HG02798 (cell line): Measurements from ENCODE around the gene FUT3.
"Not testable (repeated sequence)": the region's sequence is repeated elsewhere in the genome, so short reads cannot be mapped to it uniquely, and the experiment has no call there.

ENCODE experiments used
- ATAC-seq: cut with Tn5 transposase; IDR thresholded peaks from one replicate; pipeline ENCODE4 v1.9.1; 2021; ENCODE audit warnings: mild to moderate bottlenecking; ENCODE audit not compliant: unreplicated experiment, poor library complexity

Gene FUT3

DNA sequence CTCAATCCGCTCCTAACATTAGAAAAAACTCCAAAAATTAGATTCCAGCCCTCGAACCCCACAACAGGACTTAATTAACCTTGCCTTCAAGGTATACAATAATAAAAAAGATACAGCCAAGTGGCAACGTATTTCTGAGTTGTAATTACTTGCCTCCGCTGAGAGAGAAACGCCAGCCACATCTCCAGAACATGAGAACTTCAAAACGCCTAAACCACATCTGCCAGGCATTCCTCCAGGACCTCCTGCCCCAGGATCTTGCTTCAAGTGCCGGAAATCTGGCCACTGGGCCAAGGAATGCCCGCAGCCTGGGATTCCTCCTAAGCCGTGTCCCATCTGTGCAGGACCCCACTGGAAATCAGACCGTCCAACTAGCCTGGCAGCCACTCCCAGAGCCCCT, 2.9 kb upstream of the FUT3 start:
- ATAC-seq = not testable (repeated sequence)

DNA sequence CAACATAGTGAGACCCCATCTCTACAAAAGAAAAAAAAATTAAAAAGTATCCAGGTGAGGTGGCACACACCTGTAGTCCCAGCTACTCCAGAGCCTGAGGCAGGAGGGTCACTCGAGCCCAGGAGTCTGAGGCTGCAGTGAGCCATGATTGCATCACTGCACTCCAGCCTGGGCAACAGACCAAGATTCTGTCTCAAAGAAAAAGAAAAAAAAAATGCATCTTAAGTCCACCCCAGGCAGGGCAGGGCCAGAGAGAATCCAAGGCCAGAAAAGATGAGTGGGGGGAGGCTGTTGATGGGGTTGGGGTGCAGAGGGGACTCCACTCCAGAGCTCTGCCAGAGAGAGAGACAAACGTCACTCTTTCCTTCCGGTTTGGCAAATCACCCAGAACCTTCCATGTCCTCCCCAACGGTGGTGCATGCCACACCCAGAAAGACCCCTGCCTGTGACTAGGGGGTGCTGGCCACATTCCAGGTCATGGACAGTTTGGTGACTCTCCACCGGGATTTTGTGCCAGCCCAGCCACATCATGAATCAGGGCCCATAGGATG, 431 bp downstream of the FUT3 start:
- no peak for ATAC-seq

DNA sequence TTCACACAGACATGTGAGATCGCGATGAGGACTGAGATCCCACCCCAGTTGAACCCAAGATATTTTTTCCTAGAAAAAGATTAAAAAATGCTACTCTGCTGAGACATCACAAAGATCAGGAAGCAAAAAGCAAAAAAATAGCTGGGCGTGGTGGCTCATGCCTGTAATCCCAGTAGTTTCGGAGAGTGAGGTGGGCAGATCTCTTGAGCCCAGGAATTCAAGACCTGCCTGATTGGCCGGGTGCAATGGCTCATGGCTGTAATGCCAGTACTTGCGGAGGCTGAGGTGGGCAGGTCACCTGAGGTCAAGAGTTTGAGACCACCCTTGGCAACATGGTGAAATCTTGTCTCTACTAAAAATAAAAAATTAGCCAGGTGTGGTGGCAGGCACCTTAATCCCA, 1.1 kb downstream of the FUT3 start:
- no peak for ATAC-seq

DNA sequence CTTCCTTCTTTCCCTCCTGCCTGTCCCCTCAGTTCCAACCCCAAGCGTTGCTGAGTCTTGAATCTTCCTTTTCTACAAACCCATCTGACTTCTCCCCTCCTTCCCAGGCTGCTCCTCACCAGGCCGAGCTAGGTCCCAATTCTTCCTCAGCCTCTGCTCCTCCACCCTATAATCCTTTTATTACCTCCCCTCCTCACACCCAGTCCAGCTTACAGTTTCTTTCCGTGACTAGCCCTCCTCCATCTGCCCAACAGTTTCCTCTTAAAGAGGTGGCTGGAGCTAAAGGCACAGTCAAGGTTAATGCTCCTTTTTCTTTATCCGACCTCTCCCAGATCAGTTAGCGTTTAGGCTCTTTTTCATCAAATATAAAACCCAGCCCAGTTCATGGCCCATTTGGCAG, 2.6 kb downstream of the FUT3 start:
- not testable (repeated sequence) for ATAC-seq

DNA sequence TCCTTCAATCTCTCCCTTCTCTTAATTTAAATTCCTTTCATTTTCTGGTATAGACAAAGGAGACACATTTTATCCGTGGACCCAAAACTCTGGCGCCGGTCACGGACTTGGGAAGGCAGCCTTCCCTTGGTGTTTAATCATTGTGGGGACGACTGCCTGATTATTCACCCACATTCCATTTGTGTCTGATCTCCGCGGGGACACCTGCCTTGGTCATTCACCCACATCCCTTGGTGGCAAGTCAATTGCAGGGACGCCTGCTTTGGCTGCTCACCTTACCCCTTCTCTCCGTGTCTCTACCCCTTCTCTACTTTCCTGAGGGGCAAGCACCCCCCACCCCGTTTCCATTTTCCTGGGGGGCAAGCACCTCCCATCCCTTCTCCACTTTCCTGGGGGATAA, 3.4 kb downstream of the FUT3 start:
- ATAC-seq = not testable (repeated sequence)

DNA sequence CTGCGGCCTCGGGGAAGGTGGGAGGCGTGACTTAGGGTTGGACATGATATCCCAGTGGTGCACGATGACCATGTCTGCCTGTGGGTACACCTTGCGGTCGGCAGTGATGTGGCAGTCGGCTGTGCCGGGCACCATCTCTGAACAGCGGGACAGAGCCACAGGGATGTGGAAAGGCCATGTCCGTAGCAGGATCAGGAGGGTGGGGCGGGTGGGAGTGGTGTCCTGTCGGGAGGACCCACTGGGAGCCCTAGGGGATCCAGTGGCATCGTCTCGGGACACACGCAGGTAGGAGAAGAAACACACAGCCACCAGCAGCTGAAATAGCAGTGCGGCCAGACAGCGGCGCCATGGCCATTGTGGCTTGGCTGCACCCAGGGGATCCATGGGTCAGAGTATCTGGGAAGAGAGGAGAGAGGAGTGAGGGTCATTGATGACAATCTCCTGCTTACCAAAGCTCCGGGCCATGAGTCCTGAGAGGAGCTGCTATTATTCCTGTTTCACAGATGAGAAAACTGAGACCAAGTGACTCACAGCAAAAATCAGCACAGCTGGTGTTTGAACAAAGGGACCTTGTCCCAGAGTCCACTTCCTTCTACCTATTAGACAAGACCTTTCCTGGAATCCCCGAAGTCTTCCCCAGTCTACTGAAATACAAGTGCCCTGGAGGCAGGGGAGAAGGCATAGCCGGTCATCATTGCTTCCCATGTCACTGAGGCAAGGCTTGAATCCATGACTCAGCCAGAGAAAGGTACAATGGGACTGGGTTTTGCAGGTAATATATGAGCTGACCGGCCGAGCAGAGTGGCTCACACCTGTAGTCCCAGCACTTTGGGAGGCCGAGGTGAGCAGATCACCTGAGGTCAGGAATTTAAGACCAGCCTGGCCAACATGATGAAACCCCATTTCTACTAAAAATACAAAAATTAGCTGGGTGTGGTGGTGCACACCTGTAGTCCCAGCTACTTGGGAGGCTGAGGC, 6.5 kb downstream of the FUT3 start:
- ATAC-seq = no peak

DNA sequence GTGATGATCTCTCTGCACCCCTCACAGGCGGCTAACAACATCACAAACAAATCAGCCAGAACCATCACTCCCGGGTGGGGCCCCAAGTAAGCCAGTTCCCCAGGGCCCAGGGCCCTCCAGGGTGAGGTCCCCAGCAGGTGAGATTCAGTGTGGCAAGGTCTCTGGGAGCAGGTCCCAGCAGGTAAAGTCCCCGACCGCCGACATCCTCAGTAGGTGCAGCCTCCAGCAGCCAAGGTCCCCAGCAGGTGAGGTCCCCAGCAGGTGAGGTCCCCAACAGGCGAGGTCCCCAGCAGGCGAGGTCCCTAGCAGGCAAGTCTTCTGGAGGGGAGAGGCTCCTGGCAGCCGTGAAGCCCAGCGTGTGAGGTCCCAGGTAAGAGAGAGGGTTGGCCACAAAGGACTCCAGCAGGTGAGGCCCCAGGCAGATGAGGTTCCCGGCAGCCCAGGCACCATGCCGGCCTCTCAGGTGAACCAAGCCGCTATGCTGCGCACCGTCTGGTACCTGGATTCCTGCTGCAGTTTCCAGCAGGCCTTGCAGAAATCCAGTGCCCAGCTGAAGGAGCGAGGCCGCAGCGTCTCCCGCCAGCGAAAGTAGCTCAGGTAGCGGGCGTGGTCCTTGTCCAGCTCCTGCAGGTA, 7.8 kb downstream of the FUT3 start:
- ATAC-seq = no peak

DNA sequence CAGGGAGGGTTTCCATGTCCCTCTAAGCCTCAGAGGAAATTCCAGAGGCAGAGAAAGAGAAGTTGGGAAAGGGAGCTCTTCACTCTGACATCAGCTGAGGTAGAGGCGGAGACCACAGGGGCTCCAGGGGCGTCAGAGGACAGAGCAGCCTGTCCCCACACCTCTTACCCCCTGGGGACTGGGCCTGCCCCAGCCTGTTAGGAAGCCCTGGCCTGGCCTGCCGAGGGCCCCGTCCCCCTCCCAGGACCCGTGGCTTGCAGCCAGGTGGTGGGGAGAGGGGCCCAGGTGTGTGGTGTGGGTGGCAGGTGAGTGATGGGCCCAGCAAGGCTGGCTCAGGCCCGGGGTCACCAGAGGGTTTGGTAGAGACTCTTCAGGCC, 9.5 kb downstream of the FUT3 start:
- ATAC-seq = not testable (repeated sequence)

DNA sequence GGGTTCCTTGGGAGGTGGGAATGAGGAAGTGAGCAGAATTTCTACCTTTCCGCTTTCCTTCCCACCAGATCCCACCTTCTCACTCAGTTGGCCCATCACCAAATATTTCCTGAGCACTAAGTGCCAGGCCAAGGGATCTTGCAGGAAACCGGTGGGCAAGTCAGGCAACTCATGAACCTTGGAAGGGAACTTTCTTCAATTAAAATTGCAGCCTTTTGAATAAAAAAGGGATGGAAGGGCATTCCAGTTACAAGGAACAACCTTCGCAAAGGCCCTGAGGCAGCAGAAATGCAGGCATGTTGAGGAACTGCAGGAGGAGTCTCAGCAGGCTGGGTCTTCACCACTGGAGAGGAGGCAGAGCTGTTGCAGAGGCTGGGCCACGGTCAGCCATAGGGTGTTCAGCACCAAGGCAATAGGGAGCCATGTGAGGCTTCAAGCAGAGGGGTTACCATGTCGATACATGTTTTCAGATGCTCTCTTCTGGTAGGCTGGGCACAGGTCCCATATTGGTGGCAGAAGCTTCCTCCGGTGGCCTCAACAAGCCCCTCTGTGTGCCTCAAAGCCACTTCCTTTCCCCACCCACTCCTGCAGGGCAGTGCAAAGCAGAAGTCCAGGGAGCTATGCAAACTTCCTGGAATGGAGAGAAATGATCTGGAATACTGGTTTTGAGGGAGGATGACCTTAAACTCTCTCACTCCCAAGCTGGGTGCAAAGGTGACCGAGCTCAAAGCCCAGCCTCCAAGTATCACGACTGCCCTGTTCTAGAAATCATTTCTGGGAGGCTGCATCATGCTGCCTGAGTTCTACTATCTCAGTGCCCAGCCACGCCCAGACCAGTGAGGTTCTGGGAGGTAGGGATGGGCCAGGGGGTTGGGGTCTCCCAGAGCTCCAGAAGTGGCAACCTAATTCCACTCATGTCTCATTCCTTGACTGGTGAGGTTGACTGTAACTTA, 11.9 kb downstream of the FUT3 start, which contains the start of gene FUT6:
TSS of gene FUT6 (minus strand) at position 638 of the 953 bp plus-strand sequence. CDS start 7,135 bp downstream, outside the sequence.
- ATAC-seq = no peak

DNA sequence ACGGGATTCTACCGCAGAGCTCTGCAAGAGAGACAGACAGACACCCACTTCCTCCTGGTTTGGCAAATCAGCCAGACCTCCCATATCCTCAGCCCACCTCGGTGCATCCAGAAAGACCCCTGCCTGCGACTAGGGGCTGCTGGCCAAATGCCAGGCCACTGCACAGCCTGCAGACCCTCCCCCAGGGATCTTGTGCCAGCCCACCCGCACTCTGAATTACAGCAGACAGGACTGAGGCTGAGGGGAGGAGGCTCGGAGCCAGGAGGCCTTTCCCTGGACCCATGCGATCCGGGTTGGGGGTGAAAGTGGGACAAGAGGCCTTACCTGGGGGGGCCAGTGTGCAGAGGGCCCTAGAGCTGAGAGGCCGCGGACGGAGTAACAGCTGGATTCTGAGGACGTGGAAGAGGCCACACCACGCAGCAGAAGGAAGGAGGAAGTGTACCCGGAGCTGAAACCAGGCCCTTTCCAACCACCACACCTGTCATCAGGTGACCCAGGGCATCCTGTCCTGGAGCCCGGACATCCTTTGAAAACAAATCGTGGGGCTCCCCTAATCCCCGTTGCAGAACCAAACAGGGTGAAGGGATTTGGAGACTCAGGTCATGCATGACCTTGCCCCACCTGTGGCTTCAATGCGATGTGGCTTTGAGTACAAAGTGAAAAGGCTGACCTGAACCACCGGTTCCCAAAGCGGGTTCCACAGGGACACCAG, 12.7 kb downstream of the FUT3 start:
- no peak for ATAC-seq

DNA sequence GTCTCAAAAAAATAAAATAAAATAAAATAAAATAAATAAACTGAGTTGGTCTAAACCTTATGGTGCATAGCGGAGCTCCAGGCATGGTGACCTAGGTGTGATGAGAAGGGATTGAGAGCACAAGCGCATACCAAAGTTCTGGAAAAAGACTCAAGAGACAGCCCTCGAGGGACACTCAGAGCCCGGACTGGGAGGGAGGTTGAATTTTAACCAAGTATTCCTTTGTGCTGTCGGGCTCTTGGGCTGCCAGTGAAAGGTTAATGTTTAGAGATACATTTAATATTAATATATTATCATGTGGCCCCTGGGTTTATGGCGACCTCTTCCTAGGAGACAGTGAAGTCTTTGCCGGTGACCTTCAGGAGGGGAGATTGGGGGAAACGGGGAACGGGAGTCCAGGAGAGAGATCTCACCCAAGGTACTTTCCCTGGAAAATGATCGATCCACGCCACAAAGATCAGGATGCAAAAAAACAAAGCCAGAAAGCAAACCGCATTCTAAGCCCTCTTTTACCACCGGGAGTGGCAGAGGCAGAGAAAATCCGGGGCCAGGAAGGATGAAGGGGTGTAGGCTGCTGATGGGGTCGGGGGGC, 13.4 kb downstream of the FUT3 start:
- no peak for ATAC-seq

DNA sequence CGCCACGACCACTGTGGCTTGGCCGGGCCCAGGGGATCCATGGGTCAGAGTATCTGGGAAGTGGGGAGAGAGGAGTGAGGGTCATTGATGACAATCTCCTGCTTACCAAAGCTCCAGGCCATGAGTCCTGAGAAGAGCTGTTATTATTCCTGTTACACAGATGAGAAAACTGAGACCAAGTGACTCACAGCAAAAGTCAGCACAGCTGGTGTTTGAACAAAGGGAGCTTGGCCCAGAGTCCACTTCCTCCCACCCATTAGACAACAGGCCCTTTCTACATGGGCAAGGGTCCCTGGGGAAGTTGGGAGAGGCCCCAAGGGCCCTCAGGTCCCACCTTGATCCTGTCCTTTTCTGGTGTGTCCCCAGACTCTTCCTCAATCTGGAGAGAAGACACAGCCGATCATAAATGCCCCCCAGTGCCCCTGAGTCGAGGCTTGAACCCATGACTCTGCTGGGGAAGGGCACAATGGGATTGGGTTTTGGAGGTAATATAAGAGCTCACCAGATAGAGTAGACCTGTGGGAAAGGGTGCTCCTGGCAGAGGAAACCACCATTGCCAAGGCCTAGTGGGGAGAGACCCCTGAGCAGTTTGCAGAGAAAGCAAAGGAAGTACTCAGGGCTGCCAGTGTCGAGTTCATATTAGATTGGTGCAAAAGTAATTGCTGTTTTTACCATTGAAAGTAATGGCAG, 18.6 kb downstream of the FUT3 start:
- ATAC-seq = no peak

DNA sequence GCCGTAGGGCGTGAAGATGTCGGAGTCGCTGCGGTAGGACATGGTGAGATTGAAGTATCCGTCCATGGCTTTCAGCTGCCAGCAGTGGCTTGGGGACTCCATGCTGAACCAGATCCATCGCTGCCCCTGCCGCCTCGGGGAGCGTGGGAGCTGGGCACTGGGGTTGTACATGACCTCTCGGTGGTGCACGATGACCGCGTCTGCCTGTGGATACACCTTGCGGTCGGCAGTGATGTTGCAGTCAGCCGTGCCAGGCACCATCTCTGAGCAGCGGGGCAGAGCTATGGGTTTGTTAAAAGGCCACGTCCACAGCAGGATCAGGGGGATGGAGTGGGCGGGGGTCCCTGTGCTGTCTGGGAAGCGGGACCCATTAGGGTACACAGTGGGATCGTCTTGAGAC, 19.2 kb downstream of the FUT3 start:
- no peak for ATAC-seq

DNA sequence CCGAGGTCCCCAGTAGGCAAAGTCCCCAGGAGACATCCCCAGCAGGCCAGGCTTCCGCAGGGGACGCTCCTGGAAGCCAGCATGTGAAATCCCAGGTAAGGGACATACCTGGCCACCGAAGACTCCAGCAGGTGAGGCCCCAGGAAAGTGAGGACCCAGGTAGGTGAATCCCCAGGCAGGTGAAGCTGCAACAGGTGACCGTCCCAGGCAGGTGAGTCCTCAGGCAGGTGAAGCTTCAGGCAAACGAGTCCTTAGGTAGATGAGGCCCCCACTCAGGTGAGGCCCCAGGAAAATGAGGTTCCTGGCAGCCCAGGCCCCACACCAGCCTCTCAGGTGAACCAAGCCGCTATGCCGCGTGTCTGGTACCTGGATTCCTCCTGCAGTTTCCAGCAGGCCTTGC, 20.1 kb downstream of the FUT3 start:
- no peak for ATAC-seq

DNA sequence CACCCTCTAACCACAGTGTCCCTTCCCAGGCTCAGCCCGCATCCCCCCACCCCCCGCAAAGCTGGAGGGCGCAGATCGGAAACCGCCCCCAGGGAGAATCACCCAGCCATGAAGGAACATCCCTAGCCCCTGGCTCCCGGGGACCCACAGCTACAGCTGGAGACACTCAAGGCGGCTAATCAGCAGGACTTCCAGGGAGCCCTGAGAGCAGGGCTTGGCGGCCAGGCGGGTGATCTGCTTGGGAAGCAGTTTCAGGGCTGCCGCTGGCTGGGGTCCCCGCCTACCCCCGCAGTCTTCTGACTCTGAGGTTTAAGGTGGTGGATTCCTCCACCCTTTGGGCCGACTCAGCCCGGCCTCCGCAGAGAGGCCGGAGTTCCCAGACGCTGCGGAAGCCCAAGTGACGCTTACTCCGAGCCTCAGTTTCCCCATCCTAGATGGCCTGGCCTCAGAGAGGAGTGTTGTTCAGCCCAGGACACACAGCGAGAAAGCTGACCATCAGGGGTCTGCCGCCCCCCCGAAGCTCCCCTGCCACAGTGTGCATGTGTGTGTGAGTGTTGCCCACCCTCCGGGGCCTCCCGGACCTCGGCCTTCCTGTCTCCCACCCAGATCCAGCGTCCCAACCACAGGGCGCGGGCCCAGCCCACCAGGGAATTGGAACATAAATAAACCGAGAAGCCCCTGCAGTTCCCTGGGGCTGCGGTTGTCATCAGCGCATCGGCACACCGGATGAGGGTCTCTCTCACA, 21.5 kb downstream of the FUT3 start:
- no peak for ATAC-seq

DNA sequence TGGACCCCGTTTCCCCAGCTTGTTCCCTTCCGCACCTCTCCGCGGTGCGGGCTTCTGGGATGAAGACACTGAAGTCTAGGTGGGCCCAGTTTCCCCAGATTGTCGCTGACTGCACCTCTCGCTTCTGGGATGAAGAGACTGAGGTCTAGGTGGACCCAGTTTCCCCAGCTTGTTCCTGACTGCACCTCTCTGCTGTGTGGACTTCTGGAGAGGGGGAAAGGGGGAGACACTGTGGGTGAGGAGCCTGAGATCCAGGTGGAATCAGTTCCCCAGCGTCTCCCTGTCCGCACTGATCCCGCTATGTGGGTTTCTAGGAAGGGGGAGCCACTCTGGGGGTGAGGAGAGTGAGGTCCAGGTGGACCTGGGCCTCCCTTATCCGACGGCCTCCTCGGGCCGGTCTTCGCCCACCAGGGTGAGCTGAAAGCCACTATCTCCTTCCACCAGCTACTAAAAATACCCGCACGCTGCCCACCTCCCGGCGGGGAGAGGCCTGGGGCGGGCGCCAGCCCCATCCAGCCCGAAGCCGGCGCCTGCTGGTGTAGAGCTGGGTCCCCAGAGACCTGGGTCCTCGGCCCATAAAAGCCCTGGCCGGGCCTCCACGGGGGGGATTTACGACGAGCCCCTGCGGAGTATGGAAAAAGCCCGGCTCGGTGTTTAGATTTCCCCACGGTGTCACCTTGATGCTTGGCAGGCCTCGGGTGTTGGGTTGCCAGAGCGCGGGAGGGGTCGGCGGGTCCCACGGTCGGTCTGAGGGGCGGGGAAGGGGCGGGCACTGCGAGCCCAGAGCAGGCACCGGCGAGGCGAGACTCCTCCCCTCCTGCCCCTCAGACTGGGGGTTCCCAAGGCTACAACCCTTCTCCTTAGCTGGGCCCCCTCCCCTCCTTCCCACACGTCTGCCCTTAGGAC, 22.3 kb downstream of the FUT3 start:
- ATAC-seq = no peak
